Adrenal gland (tissue), 12 donors: ENCODE results near the gene PTGES. TPM values are rescaled to one million over a fixed set of nuclear protein-coding genes. Genes with fewer than 3 reads are reported as not detected.

ENCODE experiments used
- DNase-seq, 7 donors: peaks; one replicate each; pipeline ENCODE4 v3.0.0-alpha.2; 2019 to 2020
- H3K27ac ChIP-seq, 5 donors: fragments of 200-600 bp; sonication (generic) in 4 of 5; 1 replicate in 3 of 5; 2 replicates in 2 of 5; pipeline versions ENCODE4 v1.5.1 to v1.8.0; 2016 to 2020; ENCODE audit warnings: mild to moderate bottlenecking in 1 of 5
- H3K27me3 ChIP-seq: fragments of 200-600 bp; 2 replicates; pipeline ENCODE4 v1.8.0; 2021
- H3K36me3 ChIP-seq, 2 donors: fragments of 200-600 bp; replicated peaks in 1 of 2; 1 replicate in 1 of 2; 2 replicates in 1 of 2; pipeline versions ENCODE4 v1.5.1 to v1.8.0; 2018 to 2022
- H3K4me1 ChIP-seq, 2 donors: fragments of 200-600 bp; replicated peaks in 1 of 2; 1 replicate in 1 of 2; 2 replicates in 1 of 2; pipeline versions ENCODE4 v1.5.1 to v1.8.0; 2018 to 2021
- H3K4me3 ChIP-seq, 4 donors: fragments of 200-600 bp; sonication (generic) in 3 of 4; one replicate each; pipeline ENCODE4 v1.5.1; 2016 to 2018
- H3K9me3 ChIP-seq, 3 donors: fragments of 200-600 bp; sonication (generic) in 1 of 3; replicated peaks in 1 of 3; 1 replicate in 2 of 3; 2 replicates in 1 of 3; pipeline versions ENCODE4 v1.5.1 to v1.8.0; 2016 to 2021
- CTCF ChIP-seq, 6 experiments: fragments of 450-650 bp in 4 of 6; fragments of 200-600 bp in 2 of 6; sonication (generic) in 1 of 6; IDR thresholded peaks; 1 replicate in 5 of 6; 2 replicates in 1 of 6; pipeline versions ENCODE4 v1.5.1 to v1.8.0; 2016 to 2021; ENCODE audit warnings: antibody characterized with exemption in 6 of 6, mild to moderate bottlenecking in 2 of 6, moderate library complexity in 1 of 6
- POLR2A ChIP-seq, 2 donors: fragments of 450-650 bp; IDR thresholded peaks; one replicate each; pipeline ENCODE4 v1.6.1; 2017; ENCODE audit warnings: antibody characterized with exemption in 2 of 2, mild to moderate bottlenecking in 2 of 2, moderate library complexity in 1 of 2
- WGBS, 4 donors: extraction: QIAGEN DNeasy Blood & Tissue Kit in 2 of 4; methylation state at CpG; one replicate each; pipeline versions ENCODE4 v1.1.5 to v1.1.7; 2013 to 2017; 5-methylcytosine and 5-hydroxymethylcytosine counted together
- intact Hi-C, 2 donors: fragments of 100-400 bp; cut with DNase I; formaldehyde crosslinking; loops; one replicate each; pipeline versions ENCODE4 v1.14.1 to v1.15.0; 2022 to 2023
- polyA plus RNA-seq, 3 donors: library from polyadenylated mRNA; stranded (reverse); fragments of 200-250 nt in 2 of 3; fragments of 350-450 nt in 1 of 3; fragmentation: Illumina TruSeq in 1 of 3; extraction: RNeasy Lipid Tissue Mini Kit (QIAGEN cat#74804) in 1 of 3; gene quantifications; one replicate each; pipeline ENCODE4 v1.2.3, GENCODE V29; 2013 to 2014
- total RNA-seq, 9 donors: library from RNA; depleted of rRNA in 4 of 9; stranded (reverse); fragments of >200 nt in 4 of 9; fragments of 120-200 nt in 1 of 9; fragmentation: NEBNext Ultra II Directional in 1 of 9; extraction: Animal tissue kit (Norgen Biotek cat#: 25700) in 1 of 9; gene quantifications; one replicate each; pipeline versions ENCODE4 v1.1.0 to v1.2.4, GENCODE V29; 2013 to 2023
- donor health status: healthy with polysubstance abuse.
- donor health status: Bipolar disorder and iron deficiency.
- donor health status: DM: yes; HTN: yes; CAD: no.
- donor health status: DM: no; HTN: no; CAD: no.
- donor health status: DM: no; HTN: no; CAD: no.
- donor health status: DM: yes; HTN: yes; CAD: no.

Gene PTGES
- total and polyA plus RNA-seq, 12 donors: 0.12 to 4.4 (median 1.3) TPM; not detected in 1

GRCh38 chr9:129731477-129732085, 21.3 kb downstream of the PTGES start:
- 40 to 52% (median 43%) methylated on average over 6 of the region's 6 CpGs for WGBS, 4 donors
- H3K27ac ChIP-seq: no peak overlapping the region
- no peaks in the 10 kb centered on the region for H3K27me3 ChIP-seq
- no peaks in the 10 kb centered on the region for H3K9me3 ChIP-seq
- intact Hi-C loops: loop anchor here in 1 of 2 donors (10.0 kb wide), 1 partner anchor 597 kb away; no protein-coding TSS in a partner anchor
- peaks cover 0 to 4% of the 10 kb centered on the region in 2 donors for H3K4me1 ChIP-seq
- no peak for DNase-seq
- no peaks in the 10 kb centered on the region for H3K36me3 ChIP-seq
- no peak for TF ChIP-seq POLR2A (IDR thresholded peaks at IDR 0.05)
- no peak for TF ChIP-seq CTCF (IDR thresholded peaks at IDR 0.05)
- H3K4me3 ChIP-seq: no peak overlapping the region

GRCh38 chr9:129728744-129729143, 24.1 kb downstream of the PTGES start:
- H3K4me1 ChIP-seq: peaks cover 0 to 4% of the 10 kb centered on the region in 2 donors
- 86 to 88% (median 87%) methylated on average over 7 of the region's 7 CpGs for WGBS, 4 donors
- intact Hi-C loops: no loop called here
- TF ChIP-seq POLR2A (IDR thresholded peaks at IDR 0.05): no peak
- no peak for TF ChIP-seq CTCF (IDR thresholded peaks at IDR 0.05)
- H3K27ac ChIP-seq: no peak overlapping the region
- no peak for DNase-seq
- no peaks in the 10 kb centered on the region for H3K9me3 ChIP-seq
- H3K36me3 ChIP-seq: no peaks in the 10 kb centered on the region
- no peaks in the 10 kb centered on the region for H3K27me3 ChIP-seq
- no peak overlapping the region for H3K4me3 ChIP-seq

- H3K27ac ChIP-seq: no peak overlapping the region
- intact Hi-C loops: no loop called here
- peaks cover 0 to 4% of the 10 kb centered on the region in 2 donors for H3K4me1 ChIP-seq
Observed at GRCh38 chr9:129726322-129727160, 26.3 kb downstream of the PTGES start.

More at GRCh38 chr9:129726322-129727160, 26.3 kb downstream of the PTGES start:
- Histone ChIP-seq H3K9me3 (no peaks in the 10 kb centered on the region), H3K36me3 (no peaks in the 10 kb centered on the region), H3K4me3 (no peak overlapping the region), H3K27me3 (no peaks in the 10 kb centered on the region)
- peak; percentile 56 to 78 (median 74) for DNase-seq
- 18 to 33% (median 22%) methylated on average over 14 to 23 of the region's 23 CpGs for WGBS, 4 donors
- TF ChIP-seq POLR2A (IDR thresholded peaks at IDR 0.05) (no peak), CTCF (IDR thresholded peaks at IDR 0.05) (peak; percentile 72 to 93 (median 82))
